IPS-NIHi11 (cell line): Measurements from ENCODE around the gene SIVA1.

Source experiments
- DNase-seq: peaks from one replicate; pipeline ENCODE4 v3.0.0; 2012; ENCODE audit warnings: mixed read lengths, low spot score

The SIVA1 gene

GRCh38 chr14:104797115-104798044, 44.4 kb downstream of the SIVA1 start:
- DNase-seq, result no peak

GRCh38 chr14:104798300-104799243, 45.6 kb downstream of the SIVA1 start:
- no peak for DNase-seq

GRCh38 chr14:104799244-104800014, 46.5 kb downstream of the SIVA1 start:
- peak; percentile 68 for DNase-seq

GRCh38 chr14:104800015-104800770, 47.2 kb downstream of the SIVA1 start:
- DNase-seq, result peak; percentile 87

- DNase-seq, result peak; percentile 82
Measured at GRCh38 chr14:104800771-104801519, 48.0 kb downstream of the SIVA1 start, which contains the start of gene ZBTB42. TSS of gene ZBTB42 (plus strand) at chr14:104801101. CDS start at chr14:104801198, 97 bp downstream.

GRCh38 chr14:104801520-104802393, 48.8 kb downstream of the SIVA1 start:
- DNase-seq, result no peak

- DNase-seq, result no peak
Measured at GRCh38 chr14:104802394-104803184, 49.6 kb downstream of the SIVA1 start.

GRCh38 chr14:104803280-104803911, 50.4 kb downstream of the SIVA1 start:
- no peak for DNase-seq

- no peak for DNase-seq
Measured at GRCh38 chr14:104803912-104804410, 51.0 kb downstream of the SIVA1 start.

- no peak for DNase-seq
Measured at GRCh38 chr14:104804481-104805325, 51.8 kb downstream of the SIVA1 start.

- peak; percentile 66 for DNase-seq
Measured at GRCh38 chr14:104805326-104805678, 52.4 kb downstream of the SIVA1 start.

GRCh38 chr14:104805941-104806624, 53.1 kb downstream of the SIVA1 start:
- DNase-seq, result no peak

GRCh38 chr14:104806625-104807465, 53.9 kb downstream of the SIVA1 start:
- no peak for DNase-seq

- DNase-seq, result no peak
Measured at GRCh38 chr14:104808456-104808855, 55.5 kb downstream of the SIVA1 start.
